ENCODE data around the gene CRELD2. TPM values are rescaled to one million over a fixed set of nuclear protein-coding genes. Genes with fewer than 3 reads are reported as not detected.
A peak's percentile ranks its signal among the peaks of the same experiment; 100 is the strongest.

CRELD2 gene
- total RNA-seq, 1 donor from 2014 or later: 64.2 TPM

DNA sequence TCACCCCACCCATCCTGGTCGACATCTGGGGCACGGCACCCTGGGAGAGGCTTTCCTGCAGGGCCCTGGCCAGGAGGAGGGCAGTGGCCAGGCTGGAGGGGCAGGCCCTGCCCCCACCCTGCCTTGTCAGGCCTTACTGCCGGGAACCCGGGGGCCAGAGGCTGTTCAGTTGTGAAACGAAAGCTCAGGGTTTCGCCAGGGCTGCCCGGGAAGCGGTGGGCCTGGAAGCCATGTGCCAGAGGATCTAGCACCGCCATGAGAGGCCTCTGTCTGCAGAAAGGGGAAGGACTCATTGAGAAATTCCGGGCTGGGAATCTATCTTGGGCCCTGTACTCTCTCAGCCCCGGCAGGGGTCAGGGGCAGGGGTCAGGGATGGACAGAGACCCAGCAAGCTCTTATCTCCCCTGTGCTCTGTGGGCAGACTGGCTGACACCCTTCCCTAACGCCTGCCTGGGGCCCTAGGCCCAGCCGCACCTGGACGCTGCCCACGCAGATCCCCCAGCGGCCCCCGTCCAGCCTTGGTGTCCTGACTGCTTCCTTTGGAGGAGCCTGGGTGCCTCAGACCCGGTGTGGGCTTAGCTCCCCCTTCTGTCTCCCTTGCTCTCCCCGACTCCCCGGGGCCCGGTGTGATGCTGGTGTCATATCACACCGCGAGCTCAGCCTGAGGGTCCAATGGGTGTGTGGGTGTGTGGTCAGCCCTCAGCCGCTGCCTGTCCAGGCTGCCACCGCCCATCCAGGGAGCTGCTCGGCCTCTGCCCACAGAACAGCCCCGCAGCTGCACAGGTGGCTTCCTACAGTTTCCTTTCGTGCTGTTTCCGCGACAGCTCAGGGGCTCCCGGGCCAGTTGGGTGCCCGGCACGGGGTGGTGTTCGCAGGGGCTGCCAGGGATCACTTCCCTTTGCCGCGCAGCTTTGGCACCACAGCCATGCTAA, 48.6 kb downstream of the CRELD2 start:
- no peak for DNase-seq (ENCODE audit: low read depth, low spot score)

DNA sequence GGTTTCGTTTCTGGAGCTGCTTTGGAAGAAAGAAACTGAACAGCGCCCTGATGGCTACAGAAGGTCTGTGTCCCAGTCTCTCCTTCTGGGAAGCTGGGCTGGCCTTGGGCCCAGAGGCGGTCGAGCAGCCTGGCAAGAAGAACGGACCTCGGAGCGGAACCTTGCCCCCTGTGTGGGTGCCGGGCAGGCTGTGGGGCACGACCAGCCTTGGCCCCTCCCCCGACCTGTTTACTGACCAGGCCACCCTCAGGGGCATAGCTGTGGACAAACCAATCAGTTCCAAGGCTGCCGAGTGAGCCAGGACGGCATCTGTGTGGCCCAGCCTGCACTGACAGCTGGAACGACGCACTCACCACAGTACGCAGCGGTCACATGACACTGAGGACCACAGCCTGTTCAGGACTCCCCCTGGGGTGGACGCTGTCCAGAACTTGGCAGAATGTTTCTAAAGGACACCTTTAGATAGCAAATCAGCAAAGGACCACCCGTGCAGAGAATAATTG, 49.3 kb downstream of the CRELD2 start:
- DNase-seq (ENCODE audit: low read depth, low spot score): no peak

DNA sequence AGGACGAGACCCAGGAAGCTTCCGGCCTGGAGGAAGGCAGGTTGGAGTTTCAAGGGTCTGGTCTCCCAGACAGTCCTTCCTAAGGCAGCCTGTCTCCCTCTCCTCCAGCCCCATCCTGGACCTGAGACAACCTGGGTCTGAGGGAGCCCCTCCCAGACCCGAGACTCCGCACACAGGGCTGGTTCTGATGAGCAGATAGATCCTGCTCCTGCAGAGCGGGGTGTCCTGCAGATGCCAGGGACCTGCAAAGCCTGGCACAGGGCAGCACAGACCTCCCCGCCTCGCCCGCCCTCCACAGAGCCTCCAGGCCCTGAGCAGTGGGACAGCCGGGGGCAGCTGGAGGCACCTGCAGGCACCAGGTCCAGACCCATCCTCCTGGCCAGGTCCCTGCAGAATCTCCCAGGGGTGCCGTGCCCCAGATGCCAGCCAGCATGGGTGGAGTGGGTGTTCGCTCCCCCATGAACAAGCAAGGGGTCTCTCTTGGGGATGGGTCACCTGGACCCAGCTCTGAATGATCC, 49.9 kb downstream of the CRELD2 start:
- DNase-seq (ENCODE audit: low read depth, low spot score): no peak

DNA sequence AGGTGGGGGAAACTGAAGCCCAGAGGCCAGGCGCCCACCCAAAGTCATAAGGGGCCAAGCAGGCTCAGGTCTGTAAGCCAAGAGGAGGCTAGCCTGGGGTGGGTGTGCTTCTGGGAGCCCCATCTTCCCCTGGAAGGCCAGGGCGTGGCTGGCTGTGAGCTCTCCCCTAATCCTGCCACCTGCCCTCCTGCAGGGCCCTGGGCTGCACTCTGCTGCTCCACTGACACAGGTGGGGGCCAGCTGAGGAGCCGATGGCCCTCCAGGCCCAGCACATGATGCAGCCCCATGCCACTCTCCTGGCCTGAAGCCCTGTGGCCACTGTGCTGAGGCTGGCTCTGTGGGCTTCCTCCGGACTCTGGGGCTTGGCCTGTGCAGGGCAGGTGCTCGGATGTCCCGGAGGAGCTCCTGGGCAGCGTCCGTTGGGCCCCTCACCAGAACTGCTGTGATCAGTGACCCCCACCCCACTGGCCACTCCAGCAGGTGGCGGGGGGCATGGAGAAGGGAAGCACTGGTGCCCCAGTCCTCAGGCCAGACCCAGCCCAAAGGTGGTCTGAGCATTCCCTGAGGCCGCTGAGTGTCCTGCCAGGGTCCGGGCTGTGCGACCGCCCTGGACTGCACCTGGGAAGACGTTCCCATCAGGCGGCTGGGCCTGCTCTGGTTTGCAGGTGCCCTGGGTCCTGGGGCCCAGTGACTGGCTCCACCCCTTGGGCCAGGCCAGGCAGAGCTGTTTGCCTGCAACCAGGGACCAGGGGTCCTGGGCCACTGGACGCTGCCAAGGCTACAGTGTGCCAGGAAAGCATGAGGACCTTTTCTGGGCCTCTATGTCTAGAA, 50.6 kb downstream of the CRELD2 start:
- DNase-seq (ENCODE audit: low read depth, low spot score): no peak

DNA sequence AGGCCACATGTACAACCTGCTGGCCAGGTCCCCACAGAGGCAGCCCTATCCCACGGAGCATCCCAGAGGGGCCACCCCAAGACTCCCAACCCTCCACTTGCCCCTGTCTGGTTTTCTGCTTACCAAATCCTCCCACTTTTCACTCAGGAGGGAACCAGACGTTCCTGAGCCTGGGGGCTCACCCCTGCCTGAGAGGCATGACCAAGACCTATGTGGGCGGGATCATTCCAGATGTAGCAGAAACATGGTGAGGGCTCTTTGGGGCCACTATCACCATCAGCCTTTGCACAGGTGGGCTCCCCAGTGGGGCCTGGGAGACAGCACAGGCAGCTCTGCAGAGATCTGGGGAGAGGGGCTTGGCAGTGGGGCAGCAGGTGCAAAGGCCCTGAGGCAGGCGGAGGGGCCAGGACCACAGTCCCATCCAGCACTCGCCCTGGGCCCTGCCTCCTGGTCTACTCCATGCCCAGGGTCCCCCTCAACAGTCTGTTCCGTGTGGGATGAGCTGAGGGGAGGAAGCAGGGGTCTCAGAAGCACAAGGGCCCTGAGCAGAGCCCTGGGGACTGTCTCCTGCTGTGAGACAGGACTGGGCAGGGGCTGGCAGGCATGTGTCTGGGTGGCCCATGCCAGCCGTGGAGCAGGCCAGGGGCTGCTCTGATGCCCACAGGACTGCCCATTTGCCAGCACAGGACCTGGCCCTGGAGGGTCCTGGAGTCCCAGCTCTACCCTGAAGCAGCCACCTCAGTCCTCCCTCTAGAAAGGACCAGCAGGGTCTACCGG, 51.5 kb downstream of the CRELD2 start:
- DNase-seq (ENCODE audit: low read depth, low spot score): no peak

DNA sequence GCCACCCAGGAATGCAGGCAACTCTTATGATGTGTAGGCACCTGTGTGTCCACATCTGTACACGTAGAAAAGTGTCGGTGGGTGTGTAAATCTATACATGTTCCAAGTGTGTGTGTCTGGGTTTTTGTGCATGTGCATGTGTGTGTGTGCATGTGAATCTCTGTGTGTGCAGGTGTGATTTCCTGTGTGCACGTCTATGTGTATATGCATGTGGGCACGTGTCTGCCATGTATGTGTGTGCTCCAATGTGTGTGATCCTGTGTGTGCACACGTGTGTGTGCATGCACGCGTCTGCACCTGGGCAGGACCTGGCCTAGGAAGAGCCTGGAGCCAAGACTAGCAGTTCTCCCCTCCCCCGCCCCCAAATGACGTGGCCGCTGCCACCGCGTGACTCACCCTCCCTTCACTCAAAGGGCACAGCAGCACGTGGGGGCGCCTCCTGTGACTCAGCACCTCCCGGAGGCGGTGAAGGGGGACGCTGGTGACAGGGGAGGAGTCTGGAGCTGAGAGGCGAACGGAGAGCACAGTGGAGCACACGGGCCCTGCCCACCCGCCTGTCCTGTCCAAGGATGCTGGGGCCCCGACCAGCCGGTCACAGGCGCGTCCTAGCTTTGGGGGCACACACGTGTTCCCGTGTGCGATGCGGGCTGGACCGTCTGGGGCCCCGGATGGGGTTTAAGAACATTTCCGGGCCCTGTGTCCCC, 52.2 kb downstream of the CRELD2 start:
- peak; percentile 80 for DNase-seq (ENCODE audit: low read depth, low spot score)

DNA sequence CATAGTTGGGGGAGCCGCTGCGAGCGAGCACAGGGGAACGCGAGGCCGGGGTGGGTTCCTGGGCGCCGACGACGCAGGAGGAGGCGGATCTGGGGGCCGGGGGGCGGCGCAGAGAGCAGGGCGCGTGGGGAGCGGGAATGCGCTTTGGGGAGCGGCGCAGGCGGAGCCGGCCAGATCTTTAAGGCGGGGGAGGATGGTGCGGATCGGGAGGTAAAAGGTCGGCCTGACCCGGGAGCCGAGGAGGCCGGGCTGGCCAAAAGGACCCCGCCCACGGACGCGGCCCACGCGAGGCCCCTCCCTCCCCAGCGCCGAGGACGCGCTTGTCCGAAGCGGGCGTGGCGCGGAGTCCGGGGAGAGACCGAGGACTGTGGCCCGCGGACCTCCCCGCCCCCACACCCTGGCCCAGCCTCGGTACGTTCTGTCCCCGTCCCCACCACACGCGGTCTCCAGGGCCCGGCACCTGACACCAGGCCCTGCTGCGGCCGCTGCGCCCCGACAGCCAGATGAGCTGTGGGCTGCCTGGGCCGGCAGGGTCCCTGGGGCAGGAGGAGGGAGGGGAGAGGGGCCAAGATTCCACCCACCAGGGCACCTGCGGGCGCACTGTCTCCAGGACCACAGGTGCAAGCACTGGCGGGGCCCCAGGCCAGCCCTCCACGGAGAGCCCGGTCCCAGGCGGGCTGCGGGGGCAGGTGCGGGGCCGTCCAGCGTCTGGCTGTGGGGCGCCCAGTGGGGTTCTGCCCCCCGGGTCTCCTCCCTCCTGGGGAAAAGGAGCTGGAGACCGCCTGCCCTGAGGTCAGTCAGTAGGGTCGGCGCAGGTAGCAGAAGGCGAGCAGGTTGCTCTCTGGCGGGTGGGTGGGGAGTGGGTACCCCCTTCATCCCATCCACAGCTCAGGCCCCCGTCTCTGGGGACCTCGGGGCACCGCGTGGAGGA, 53.1 kb downstream of the CRELD2 start:
- DNase-seq (ENCODE audit: low read depth, low spot score): no peak

DNA sequence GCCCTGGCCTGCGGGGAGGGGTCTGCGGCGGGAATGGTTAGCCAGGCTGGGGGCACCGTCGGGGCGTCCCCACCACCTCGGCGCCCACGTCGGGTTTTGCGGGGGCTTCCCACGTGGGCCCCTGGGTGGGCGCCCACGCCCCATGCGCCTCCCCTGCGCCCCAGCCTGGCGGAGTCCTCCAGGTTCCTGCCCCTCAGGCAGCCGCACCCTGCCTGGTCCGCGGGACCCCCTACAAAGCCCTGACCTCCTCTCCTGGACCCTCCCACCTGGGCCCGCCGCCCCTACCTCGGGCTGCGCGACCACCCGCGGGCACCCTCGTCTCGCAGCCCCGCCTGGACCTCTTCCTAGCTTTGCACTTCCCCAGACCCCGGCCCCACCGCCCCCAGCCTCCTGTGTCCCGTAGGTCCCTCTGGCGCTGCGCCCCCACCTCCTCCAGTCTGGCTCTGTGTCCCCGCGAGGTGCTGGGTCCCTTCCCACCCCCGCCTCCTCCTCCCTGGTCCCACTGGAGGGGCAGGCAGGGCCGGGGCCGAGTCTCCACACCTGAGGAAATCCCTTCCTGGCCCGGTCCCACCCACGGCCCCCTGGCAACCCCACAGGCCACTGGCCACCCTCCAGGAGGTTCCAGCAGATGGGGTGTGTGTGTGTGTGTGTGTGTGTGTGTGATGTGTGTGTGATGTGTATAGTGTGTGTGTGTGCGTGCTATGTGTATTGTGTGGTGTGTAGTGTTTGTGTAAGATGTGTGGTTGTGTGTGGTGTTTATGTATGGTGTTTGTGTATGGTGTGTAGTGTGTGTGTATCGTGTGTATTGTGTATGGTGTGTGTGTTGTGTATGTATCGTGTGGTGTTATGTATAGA, 54.0 kb downstream of the CRELD2 start:
- no peak for DNase-seq (ENCODE audit: low read depth, low spot score)

DNA sequence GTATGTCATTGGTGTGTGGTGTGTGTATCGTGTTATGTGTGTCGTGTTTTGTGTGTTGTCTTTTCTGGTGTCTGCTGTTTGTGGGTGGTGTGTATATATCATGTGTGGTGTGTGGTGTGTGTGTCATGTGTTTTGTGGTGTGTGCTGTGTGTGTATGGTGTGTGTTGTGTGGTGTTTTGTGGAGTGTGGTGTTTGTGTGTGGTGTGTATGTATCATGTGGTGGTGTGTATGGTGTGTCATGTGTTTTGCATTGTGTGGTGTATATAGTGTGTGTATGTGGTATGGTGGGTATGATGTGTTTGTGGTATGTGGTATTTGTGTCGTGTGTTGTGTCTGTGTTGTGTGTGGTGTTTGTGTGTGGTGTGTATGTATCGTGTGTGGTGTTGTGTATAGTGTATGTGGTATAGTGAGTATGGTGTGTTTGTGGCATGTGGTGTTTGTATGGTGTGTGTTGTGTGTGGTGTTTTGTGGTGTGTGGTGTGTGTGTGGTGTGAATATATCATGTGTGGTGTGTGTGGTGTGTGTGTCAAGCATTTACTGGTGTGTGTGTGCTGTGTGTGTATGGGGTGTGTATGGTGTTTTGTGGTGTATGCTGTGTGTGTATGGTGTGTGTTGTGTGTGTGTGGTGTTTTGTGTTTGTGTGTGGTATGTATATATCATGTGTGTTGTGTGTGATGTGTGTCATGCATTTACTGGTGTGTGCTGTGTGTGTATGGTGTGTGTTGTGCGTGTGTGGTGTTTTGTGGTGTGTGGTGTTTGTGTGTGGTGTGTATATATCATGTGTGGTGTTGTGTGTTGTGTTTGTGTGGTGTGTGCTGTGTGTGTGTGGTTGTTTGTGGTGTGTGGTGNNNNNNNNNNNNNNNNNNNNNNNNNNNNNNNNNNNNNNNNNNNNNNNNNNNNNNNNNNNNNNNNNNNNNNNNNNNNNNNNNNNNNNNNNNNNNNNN, 54.9 kb downstream of the CRELD2 start:
- no peak for DNase-seq (ENCODE audit: low read depth, low spot score)

DNA sequence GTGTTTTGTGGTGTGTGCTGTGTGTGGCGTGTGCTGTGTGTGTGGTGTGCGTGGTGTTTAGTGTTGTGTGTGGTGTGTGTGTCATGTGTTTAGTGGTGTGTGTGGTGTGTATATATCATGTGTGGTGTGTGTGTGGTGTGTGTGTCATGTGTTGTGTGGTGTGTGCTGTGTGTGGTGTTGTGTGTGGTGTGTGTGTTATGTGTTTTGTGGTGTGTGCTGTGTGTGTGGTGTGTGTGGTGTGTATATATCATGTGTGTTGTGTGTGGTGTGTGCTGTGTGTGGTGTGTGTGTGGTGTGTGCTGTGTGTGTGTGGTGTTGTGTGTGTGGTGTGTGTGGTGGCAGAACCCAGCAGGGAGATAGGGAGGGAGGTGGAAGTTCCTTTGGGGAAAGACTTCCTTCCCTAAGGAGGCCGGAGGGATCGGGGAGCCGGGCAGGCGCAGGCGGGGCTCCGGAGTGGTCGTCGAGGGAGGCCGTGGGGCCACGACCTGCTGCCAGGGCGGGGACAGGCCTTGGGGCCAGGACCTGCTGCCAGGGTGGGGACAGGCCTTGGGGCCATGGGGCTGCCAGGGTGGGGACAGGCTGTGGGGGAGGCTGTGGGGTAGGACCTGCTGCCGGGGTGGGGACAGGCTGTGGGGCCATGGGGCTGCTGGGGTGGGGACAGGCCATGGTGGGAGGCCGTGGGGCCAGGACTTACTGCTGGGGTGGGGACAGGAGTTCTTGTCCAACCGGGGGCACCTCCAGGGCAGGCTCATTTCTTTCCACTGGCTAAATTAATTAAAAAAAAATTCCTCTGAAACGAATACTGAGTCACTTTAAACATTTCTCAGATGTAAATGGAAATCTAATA, 57.3 kb downstream of the CRELD2 start:
- no peak for DNase-seq (ENCODE audit: low read depth, low spot score)

DNA sequence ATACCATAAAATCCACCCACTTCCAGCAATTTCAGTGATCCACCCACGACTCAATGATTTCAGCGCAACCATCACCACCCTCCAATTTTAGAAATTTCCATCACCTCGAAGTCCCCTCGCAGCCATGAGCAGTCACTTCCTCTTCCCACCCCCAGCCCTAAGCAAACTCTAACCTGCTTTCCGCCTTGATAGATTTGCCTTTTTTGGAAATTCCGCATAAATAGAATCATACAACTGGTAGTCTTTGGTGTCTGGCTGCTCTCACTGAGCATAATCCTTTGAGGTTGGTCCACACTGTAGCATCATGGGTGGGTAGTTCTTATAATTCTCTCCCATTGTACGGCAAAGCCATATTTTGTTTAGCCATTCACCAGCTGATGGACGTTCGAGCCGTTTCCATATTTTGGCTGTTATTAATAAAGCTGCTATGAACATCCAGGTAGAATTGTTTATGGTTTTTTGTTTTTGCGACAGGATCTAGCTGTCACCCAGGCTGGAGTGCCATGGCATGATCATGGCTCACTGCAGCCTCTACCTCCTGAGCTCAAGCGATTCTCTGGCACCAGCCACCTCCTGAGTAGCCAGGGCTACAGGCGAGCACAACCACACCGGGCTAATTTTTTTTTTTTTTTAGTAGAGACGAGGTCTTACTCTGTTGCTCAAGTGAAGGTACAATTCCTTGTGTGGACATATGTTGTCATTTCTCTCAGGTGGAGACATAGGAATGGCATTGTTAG, 58.2 kb downstream of the CRELD2 start:
- DNase-seq (ENCODE audit: low read depth, low spot score): no peak

Other genes starting within 250 kb of the CRELD2 start
- 21.6 and 28.3 TPM in 2 replicates for gene BRD1, start 90.8 kb upstream of the CRELD2 start, total RNA-seq
- gene ZBED4, start 64.8 kb upstream of the CRELD2 start, total RNA-seq: 14.3 and 16.7 TPM in 2 replicates
- gene ALG12, start 196 bp upstream of the CRELD2 start, total RNA-seq: 14.6 and 19.4 TPM in 2 replicates
- gene PIM3, start 42.1 kb downstream of the CRELD2 start, total RNA-seq: 174 and 185 TPM in 2 replicates
- gene IL17REL, start 94.1 kb downstream of the CRELD2 start, total RNA-seq: 0.04 and 0.20 TPM in 2 replicates
- not detected in 2 replicates for gene TTLL8, start 139.7 kb downstream of the CRELD2 start, total RNA-seq
- gene MLC1, start 166.8 kb downstream of the CRELD2 start, total RNA-seq: not detected in 2 replicates
- gene MOV10L1, start 171.4 kb downstream of the CRELD2 start, total RNA-seq: 25.0 and 26.0 TPM in 2 replicates

Data from pulmonary artery endothelial cell (primary cell).